ENCODE results near the gene NKAIN2.

The NKAIN2 gene

DNA sequence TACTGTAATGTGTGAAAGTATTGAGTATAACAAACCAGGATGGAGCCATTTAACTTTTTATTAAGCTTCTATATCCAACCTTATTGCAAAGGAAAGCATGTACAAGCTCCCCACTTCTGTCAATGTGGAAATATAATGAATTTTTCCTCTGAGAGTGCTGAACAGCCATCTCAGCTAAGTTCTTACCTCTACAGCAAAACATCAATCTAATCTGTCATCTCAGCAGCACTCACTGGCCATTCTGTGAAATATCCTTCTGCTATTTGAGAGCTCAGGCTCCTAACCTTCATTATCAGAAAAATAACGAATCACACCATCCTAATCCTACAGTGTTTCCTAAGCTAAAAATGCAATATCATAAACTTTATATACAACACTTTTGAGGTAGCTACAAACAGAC is 964.6 kb downstream of the NKAIN2 start (continued):
- TF ChIP-seq, protein P1, sequence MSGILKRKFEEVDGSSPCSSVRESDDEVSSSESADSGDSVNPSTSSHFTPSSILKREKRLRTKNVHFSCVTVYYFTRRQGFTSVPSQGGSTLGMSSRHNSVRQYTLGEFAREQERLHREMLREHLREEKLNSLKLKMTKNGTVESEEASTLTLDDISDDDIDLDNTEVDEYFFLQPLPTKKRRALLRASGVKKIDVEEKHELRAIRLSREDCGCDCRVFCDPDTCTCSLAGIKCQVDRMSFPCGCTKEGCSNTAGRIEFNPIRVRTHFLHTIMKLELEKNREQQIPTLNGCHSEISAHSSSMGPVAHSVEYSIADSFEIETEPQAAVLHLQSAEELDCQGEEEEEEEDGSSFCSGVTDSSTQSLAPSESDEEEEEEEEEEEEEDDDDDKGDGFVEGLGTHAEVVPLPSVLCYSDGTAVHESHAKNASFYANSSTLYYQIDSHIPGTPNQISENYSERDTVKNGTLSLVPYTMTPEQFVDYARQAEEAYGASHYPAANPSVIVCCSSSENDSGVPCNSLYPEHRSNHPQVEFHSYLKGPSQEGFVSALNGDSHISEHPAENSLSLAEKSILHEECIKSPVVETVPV (CRISPR knock-in tag; IDR thresholded peaks at IDR 0.05) = no peak
- no peak for TF ChIP-seq ZNF8 (CRISPR knock-in tag; IDR thresholded peaks at IDR 0.05)
- TF ChIP-seq, protein P2, sequence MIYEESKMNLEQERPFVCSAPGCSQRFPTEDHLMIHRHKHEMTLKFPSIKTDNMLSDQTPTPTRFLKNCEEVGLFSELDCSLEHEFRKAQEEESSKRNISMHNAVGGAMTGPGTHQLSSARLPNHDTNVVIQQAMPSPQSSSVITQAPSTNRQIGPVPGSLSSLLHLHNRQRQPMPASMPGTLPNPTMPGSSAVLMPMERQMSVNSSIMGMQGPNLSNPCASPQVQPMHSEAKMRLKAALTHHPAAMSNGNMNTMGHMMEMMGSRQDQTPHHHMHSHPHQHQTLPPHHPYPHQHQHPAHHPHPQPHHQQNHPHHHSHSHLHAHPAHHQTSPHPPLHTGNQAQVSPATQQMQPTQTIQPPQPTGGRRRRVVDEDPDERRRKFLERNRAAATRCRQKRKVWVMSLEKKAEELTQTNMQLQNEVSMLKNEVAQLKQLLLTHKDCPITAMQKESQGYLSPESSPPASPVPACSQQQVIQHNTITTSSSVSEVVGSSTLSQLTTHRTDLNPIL (CRISPR knock-in tag; IDR thresholded peaks at IDR 0.05; ENCODE audit: low read depth) = no peak
- no peak for TF ChIP-seq ZNF565 (CRISPR knock-in tag; conservative IDR thresholded peaks at IDR 0.05; ENCODE audit: low read depth)
- TF ChIP-seq ISL1 (CRISPR knock-in tag; IDR thresholded peaks at IDR 0.05) = no peak
- no peak for TF ChIP-seq ZC3H10 (CRISPR knock-in tag; IDR thresholded peaks at IDR 0.05)
- TF ChIP-seq ESRRG (CRISPR knock-in tag; IDR thresholded peaks at IDR 0.05) = no peak
- TF ChIP-seq OSR1 (CRISPR knock-in tag; IDR thresholded peaks at IDR 0.05) = no peak

DNA sequence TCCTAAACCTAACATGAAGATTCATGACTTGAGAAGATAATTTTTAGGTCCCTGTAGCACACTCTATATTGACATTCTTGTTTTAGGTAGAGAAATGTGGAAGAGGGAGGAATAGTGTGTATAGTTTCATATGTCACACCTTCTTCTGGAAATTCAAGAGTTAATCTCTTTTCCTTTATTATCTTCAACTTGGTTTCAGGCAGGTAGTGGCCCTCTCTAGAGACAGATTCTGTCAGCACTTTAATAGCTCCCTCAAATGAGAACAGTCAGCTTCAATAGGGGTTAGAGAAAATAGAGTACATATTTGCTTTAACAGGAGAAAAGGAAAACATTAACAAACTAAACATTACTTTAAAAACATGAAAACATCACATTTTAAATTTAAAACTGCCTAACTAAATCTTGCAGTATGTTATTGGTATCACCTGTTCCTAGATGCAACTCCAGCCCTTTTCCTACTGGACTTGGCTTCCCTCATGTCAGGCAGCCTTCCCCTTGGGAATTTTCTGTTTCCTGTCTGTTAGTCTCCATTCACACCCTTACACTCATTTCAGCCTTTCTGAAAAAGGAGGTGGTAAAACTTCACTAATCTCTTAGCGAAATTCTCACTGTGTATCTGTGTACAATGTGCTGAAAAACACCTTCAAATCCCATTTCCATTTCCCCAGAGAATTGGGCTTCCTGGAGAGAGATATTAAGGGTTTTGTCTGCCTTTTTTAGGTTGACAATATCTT is 966.3 kb downstream of the NKAIN2 start:
- TF ChIP-seq OSR1 (CRISPR knock-in tag; IDR thresholded peaks at IDR 0.05) = no peak
- TF ChIP-seq BACH2 (CRISPR knock-in tag; IDR thresholded peaks at IDR 0.05; ENCODE audit: borderline replicate concordance) = no peak
- no peak for TF ChIP-seq ZNF8 (CRISPR knock-in tag; IDR thresholded peaks at IDR 0.05)
- TF ChIP-seq, protein P3, sequence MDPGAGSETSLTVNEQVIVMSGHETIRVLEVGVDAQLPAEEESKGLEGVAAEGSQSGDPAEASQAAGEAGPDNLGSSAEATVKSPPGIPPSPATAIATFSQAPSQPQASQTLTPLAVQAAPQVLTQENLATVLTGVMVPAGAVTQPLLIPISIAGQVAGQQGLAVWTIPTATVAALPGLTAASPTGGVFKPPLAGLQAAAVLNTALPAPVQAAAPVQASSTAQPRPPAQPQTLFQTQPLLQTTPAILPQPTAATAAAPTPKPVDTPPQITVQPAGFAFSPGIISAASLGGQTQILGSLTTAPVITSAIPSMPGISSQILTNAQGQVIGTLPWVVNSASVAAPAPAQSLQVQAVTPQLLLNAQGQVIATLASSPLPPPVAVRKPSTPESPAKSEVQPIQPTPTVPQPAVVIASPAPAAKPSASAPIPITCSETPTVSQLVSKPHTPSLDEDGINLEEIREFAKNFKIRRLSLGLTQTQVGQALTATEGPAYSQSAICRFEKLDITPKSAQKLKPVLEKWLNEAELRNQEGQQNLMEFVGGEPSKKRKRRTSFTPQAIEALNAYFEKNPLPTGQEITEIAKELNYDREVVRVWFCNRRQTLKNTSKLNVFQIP (CRISPR knock-in tag; IDR thresholded peaks at IDR 0.05; ENCODE audit: borderline replicate concordance, low read depth) = no peak
- TF ChIP-seq, protein P4, sequence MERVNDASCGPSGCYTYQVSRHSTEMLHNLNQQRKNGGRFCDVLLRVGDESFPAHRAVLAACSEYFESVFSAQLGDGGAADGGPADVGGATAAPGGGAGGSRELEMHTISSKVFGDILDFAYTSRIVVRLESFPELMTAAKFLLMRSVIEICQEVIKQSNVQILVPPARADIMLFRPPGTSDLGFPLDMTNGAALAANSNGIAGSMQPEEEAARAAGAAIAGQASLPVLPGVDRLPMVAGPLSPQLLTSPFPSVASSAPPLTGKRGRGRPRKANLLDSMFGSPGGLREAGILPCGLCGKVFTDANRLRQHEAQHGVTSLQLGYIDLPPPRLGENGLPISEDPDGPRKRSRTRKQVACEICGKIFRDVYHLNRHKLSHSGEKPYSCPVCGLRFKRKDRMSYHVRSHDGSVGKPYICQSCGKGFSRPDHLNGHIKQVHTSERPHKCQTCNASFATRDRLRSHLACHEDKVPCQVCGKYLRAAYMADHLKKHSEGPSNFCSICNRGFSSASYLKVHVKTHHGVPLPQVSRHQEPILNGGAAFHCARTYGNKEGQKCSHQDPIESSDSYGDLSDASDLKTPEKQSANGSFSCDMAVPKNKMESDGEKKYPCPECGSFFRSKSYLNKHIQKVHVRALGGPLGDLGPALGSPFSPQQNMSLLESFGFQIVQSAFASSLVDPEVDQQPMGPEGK (CRISPR knock-in tag; IDR thresholded peaks at IDR 0.05; ENCODE audit: borderline replicate concordance) = no peak
- no peak for TF ChIP-seq ZFP3 (CRISPR knock-in tag; IDR thresholded peaks at IDR 0.05)
- TF ChIP-seq, protein P5, sequence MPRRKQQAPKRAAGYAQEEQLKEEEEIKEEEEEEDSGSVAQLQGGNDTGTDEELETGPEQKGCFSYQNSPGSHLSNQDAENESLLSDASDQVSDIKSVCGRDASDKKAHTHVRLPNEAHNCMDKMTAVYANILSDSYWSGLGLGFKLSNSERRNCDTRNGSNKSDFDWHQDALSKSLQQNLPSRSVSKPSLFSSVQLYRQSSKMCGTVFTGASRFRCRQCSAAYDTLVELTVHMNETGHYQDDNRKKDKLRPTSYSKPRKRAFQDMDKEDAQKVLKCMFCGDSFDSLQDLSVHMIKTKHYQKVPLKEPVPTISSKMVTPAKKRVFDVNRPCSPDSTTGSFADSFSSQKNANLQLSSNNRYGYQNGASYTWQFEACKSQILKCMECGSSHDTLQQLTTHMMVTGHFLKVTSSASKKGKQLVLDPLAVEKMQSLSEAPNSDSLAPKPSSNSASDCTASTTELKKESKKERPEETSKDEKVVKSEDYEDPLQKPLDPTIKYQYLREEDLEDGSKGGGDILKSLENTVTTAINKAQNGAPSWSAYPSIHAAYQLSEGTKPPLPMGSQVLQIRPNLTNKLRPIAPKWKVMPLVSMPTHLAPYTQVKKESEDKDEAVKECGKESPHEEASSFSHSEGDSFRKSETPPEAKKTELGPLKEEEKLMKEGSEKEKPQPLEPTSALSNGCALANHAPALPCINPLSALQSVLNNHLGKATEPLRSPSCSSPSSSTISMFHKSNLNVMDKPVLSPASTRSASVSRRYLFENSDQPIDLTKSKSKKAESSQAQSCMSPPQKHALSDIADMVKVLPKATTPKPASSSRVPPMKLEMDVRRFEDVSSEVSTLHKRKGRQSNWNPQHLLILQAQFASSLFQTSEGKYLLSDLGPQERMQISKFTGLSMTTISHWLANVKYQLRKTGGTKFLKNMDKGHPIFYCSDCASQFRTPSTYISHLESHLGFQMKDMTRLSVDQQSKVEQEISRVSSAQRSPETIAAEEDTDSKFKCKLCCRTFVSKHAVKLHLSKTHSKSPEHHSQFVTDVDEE (CRISPR knock-in tag; IDR thresholded peaks at IDR 0.05) = no peak
- no peak for TF ChIP-seq ESRRG (CRISPR knock-in tag; IDR thresholded peaks at IDR 0.05)
- no peak for TF ChIP-seq ZFP30 (CRISPR knock-in tag; IDR thresholded peaks at IDR 0.05)
- no peak for TF ChIP-seq RARB (CRISPR knock-in tag; IDR thresholded peaks at IDR 0.05)
- ATAC-seq = no peak

DNA sequence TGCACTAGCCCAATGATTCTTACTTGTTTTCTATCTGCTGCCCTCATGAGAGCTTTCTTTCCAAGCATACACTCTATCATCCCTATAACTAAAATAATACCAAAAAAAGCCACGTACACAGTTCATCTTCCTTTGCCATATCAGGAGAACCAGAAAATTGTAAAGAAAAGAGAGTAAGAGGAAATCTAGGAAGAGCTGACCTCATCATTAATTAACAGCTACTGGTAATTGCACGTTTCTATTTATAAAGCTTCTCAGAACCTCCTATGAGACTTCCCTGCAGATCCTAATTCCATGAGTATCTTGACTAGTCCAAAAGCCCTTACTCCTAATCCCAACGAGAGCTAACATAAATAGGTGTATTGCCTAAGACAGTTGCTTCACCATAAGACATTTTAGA is 967.1 kb downstream of the NKAIN2 start:
- ATAC-seq = no peak
- TF ChIP-seq, protein P5 (CRISPR knock-in tag; IDR thresholded peaks at IDR 0.05) = no peak
- no peak for TF ChIP-seq ZFP3 (CRISPR knock-in tag; IDR thresholded peaks at IDR 0.05)
- no peak for TF ChIP-seq RARB (CRISPR knock-in tag; IDR thresholded peaks at IDR 0.05)
- TF ChIP-seq, protein P2 (CRISPR knock-in tag; IDR thresholded peaks at IDR 0.05; ENCODE audit: low read depth) = no peak
